Heart left ventricle (tissue), 16 donors: ENCODE results near the gene GRB2. TPM values are rescaled to one million over a fixed set of nuclear protein-coding genes. Genes with fewer than 3 reads are reported as not detected.
"Not testable (repeated sequence)": the region's sequence is repeated elsewhere in the genome, so short reads cannot be mapped to it uniquely, and the experiment has no call there.

Source experiments
- ATAC-seq, 4 donors: fragments of 200-7000 bp; cut with Tn5 transposase; one replicate each; pipeline ENCODE4 v1.9.1; 2020 to 2022; ENCODE audit warnings: moderate library complexity in 4 of 4, mild to moderate bottlenecking in 3 of 4, moderate number of reproducible peaks in 1 of 4
- DNase-seq, 5 donors: peaks; one replicate each; pipeline ENCODE4 v3.0.0-alpha.2; 2020
- H3K27ac ChIP-seq, 12 donors: fragments of 200-600 bp; sonication (generic) in 4 of 12; one replicate each; pipeline versions ENCODE4 v1.5.0 to v1.8.0; 2016 to 2022; ENCODE audit warnings: mild to moderate bottlenecking in 2 of 12
- H3K27me3 ChIP-seq, 9 donors: fragments of 200-600 bp; sonication (generic) in 2 of 9; one replicate each; pipeline versions ENCODE4 v1.5.1 to v1.8.0; 2016 to 2022; ENCODE audit warnings: mild to moderate bottlenecking in 3 of 9
- H3K36me3 ChIP-seq, 9 donors: fragments of 200-600 bp; sonication (generic) in 2 of 9; one replicate each; pipeline versions ENCODE4 v1.5.0 to v1.8.0; 2018 to 2022; ENCODE audit warnings: mild to moderate bottlenecking in 2 of 9
- H3K4me1 ChIP-seq, 12 donors: fragments of 200-600 bp; sonication (generic) in 4 of 12; one replicate each; pipeline versions ENCODE4 v1.5.0 to v1.8.0; 2016 to 2022; ENCODE audit warnings: mild to moderate bottlenecking in 3 of 12
- H3K4me3 ChIP-seq, 12 donors: fragments of 200-600 bp; sonication (generic) in 4 of 12; one replicate each; pipeline versions ENCODE4 v1.5.0 to v1.8.0; 2017 to 2022; ENCODE audit warnings: mild to moderate bottlenecking in 9 of 12, moderate library complexity in 4 of 12
- H3K9me3 ChIP-seq, 12 donors: fragments of 200-600 bp; sonication (generic) in 4 of 12; one replicate each; pipeline versions ENCODE4 v1.5.0 to v1.8.0; 2016 to 2022; ENCODE audit warnings: mild to moderate bottlenecking in 1 of 12
- CTCF ChIP-seq, 12 donors: fragments of 200-600 bp; sonication (generic) in 4 of 12; IDR thresholded peaks; one replicate each; pipeline versions ENCODE4 v1.5.0 to v1.8.0; 2018 to 2022; ENCODE audit warnings: antibody characterized with exemption in 12 of 12, mild to moderate bottlenecking in 5 of 12
- POLR2A ChIP-seq, 2 donors: fragments of 450-650 bp; IDR thresholded peaks; one replicate each; pipeline ENCODE4 v1.6.1; 2017; ENCODE audit warnings: antibody characterized with exemption in 2 of 2, mild to moderate bottlenecking in 2 of 2, moderate library complexity in 2 of 2
- WGBS, 4 donors: extraction: QIAGEN DNeasy Blood & Tissue Kit in 2 of 4; methylation state at CpG; one replicate each; pipeline versions ENCODE4 v1.1.5 to v1.1.7; 2013 to 2018; 5-methylcytosine and 5-hydroxymethylcytosine counted together
- intact Hi-C, 10 donors: fragments of 100-400 bp; cut with DNase I; formaldehyde crosslinking; loops; one replicate each; pipeline versions ENCODE4 v1.11.1 to v1.14.2; 2022
- polyA plus RNA-seq, 2 donors: library from polyadenylated mRNA; stranded (reverse); fragments of 200-250 nt; gene quantifications; one replicate each; pipeline ENCODE4 v1.2.3, GENCODE V29; 2013
- total RNA-seq, 9 donors: library from RNA; depleted of rRNA in 2 of 9; stranded (reverse); fragments of >200 nt in 2 of 9; fragmentation: NEBNext Ultra II Directional in 3 of 9; extraction: Animal tissue kit (Norgen Biotek cat#: 25700) in 3 of 9; gene quantifications; one replicate each; pipeline versions ENCODE4 v1.1.0 to v1.2.4, GENCODE V29; 2016 to 2023
- donor health status: ischemic (EF 13 %, LVEDD 7.1; RV severe dilation, severe dysfunction).
- donor health status: healthy with polysubstance abuse.
- donor health status: DM: no; HTN: yes; CAD: no.
- donor health status: DM: no; HTN: no; CAD: no.
- donor health status: ischemic (EF 25% LVEDD 6.9; RV normal size, moderate dysfunction).
- donor health status: ischemic (EF 25% LVEDD 5.7; RV mildly dilated, moderate dysfunction).
- donor health status: healthy.
- donor health status: DM: yes; HTN: yes; CAD: no.
- donor health status: ischemic (EF 35%, LVEDD 5.7; RV mildly dilated, moderate dysfunction).
- donor health status: nonischemic (EF 11% LVEDD 7.7; RV severe dilation, severe dysfunction).
- donor health status: DM: yes; HTN: yes; CAD: no.
- donor health status: PGD.
- donor health status: ischemic (EF 29% LVEDD 5.4; RV normal size, mild dysfunction).
- donor health status: nonischemic (EF 23%, LVEDD 6.1; RV moderate dilation, normal function).

Gene GRB2
- total and polyA plus RNA-seq, 11 donors, result 24.5 to 145 (median 67.7) TPM

- no peaks in the 10 kb centered on the region for H3K9me3 ChIP-seq
- DNase-seq (no peak), ATAC-seq (peak; percentile 42 to 73 (median 58))
- H3K36me3 ChIP-seq, result no peaks in the 10 kb centered on the region
- 26 to 48% (median 38%) methylated on average over 10 of the region's 10 CpGs for WGBS, 4 donors
- intact Hi-C loops, result loop anchor here in 3 of 10 donors (5.0 kb wide), 3 partner anchors 36 to 76 kb away; partner anchors contain the start of genes CASKIN2 (in 2 of the 3) and TSEN54 (in 2 of the 3)
- no peak overlapping the region for H3K4me3 ChIP-seq
- peaks cover 5 to 44% (median 23%) of the 10 kb centered on the region in 12 donors for H3K4me1 ChIP-seq
- TF ChIP-seq POLR2A (IDR thresholded peaks at IDR 0.05), result no peak
- TF ChIP-seq CTCF (IDR thresholded peaks at IDR 0.05), result no peak
- H3K27me3 ChIP-seq, result no peaks in the 10 kb centered on the region
- H3K27ac ChIP-seq, result peak overlapping the region in 11 of 12 donors; percentile 37 to 77 (median 60)
Measured at GRCh38 chr17:75440738-75441448, 35.4 kb upstream of the GRB2 start.

- Histone ChIP-seq H3K27me3 (no peaks in the 10 kb centered on the region), H3K4me3 (no peak overlapping the region), H3K4me1 (peaks cover 5 to 35% (median 19%) of the 10 kb centered on the region in 12 donors), H3K36me3 (no peaks in the 10 kb centered on the region), H3K27ac (no peak overlapping the region), H3K9me3 (no peaks in the 10 kb centered on the region)
- DNase-seq (no peak), ATAC-seq (no peak)
- TF ChIP-seq POLR2A (IDR thresholded peaks at IDR 0.05), result no peak
- TF ChIP-seq CTCF (IDR thresholded peaks at IDR 0.05), result no peak
- WGBS, 4 donors, result 93 to 98% (median 96%) methylated on average over 2 of the region's 2 CpGs
- intact Hi-C loops, result no loop called here
Measured at GRCh38 chr17:75439287-75439686, 33.8 kb upstream of the GRB2 start.

GRCh38 chr17:75437404-75437803, 31.9 kb upstream of the GRB2 start:
- intact Hi-C loops, DNase-seq, H3K36me3 ChIP-seq, ATAC-seq, H3K4me3 ChIP-seq, H3K27ac ChIP-seq, H3K9me3 ChIP-seq, H3K27me3 ChIP-seq: not testable (repeated sequence)
- 93 to 97% (median 94%) methylated on average over 8 of the region's 8 CpGs for WGBS, 4 donors
- peaks cover 0 to 23% (median 13%) of the 10 kb centered on the region in 12 donors for H3K4me1 ChIP-seq

- intact Hi-C loops, result not testable (repeated sequence)
Measured at GRCh38 chr17:75434433-75434832, 29.0 kb upstream of the GRB2 start.

GRCh38 chr17:75433218-75433783, 27.8 kb upstream of the GRB2 start:
- ATAC-seq, result no peak
- intact Hi-C loops, result no loop called here
- no peak for TF ChIP-seq CTCF (IDR thresholded peaks at IDR 0.05)
- TF ChIP-seq POLR2A (IDR thresholded peaks at IDR 0.05), result no peak
- peaks cover 0 to 10% (median 2%) of the 10 kb centered on the region in 12 donors for H3K4me1 ChIP-seq
- no peak overlapping the region for H3K27ac ChIP-seq
- no peak for DNase-seq
- WGBS, 4 donors, result 76 to 77% (median 77%) methylated on average over 6 of the region's 6 CpGs
- H3K4me3 ChIP-seq, result no peak overlapping the region
- no peaks in the 10 kb centered on the region for H3K9me3 ChIP-seq
- no peaks in the 10 kb centered on the region for H3K27me3 ChIP-seq
- H3K36me3 ChIP-seq, result no peaks in the 10 kb centered on the region

More at GRCh38 chr17:75434433-75434832, 29.0 kb upstream of the GRB2 start:
- H3K4me3 ChIP-seq, H3K36me3 ChIP-seq, ATAC-seq, H3K4me1 ChIP-seq, H3K27ac ChIP-seq, H3K9me3 ChIP-seq, H3K27me3 ChIP-seq, DNase-seq: not testable (repeated sequence)
- 93 to 94% (median 94%) methylated on average over 6 of the region's 6 CpGs for WGBS, 4 donors
